IPS-NIHi7 (cell line): ENCODE data around the gene SLC24A4.

Experiments
- DNase-seq: peaks from one replicate; pipeline ENCODE4 v3.0.0; 2012; ENCODE audit warnings: mixed read lengths; ENCODE audit errors: extremely low spot score

Gene SLC24A4, protein sequence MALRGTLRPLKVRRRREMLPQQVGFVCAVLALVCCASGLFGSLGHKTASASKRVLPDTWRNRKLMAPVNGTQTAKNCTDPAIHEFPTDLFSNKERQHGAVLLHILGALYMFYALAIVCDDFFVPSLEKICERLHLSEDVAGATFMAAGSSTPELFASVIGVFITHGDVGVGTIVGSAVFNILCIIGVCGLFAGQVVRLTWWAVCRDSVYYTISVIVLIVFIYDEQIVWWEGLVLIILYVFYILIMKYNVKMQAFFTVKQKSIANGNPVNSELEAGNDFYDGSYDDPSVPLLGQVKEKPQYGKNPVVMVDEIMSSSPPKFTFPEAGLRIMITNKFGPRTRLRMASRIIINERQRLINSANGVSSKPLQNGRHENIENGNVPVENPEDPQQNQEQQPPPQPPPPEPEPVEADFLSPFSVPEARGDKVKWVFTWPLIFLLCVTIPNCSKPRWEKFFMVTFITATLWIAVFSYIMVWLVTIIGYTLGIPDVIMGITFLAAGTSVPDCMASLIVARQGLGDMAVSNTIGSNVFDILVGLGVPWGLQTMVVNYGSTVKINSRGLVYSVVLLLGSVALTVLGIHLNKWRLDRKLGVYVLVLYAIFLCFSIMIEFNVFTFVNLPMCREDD

DNA sequence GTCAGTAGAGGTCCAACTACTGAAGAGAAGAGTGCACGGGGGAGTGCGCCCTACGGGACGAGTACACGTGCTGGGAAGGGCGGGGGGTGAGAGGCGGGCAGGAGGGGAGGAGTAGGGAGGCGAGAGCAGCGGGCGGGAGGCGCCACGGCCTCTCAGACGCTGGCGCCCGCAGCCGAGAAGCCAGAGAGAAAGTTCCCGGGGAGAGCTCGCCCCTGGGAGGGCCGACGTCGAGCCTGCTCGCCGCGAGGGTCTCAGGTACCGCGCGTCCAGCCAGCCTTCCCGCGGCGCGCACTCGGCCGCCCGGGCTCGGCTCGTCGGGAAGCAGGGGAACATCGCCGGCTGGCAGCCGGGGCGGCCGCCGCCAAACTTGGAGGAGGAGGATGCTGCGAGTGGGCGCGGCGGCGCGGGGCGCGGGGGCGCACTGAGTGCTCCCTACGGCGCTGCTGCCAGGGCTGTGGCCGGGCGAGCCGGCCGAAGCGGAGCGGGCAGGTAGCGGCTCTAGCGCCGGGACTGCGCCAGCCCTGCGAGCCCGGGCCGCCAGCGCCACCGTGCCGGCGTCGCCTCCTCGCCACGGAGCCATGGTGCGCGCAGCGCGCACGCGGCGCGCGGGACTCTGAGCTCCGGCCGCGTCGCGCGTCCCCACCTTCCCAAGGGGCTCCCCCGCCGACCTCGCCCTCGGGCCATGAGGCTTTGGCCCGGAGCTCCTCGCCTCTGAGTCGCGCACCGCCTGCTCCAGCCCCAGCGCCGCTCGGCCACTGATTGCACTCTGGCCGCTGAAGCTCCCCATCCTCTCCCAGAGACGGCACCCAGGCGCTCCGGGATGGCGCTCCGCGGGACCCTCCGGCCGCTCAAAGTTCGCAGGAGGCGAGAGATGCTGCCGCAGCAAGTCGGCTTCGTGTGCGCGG lies at the start of gene SLC24A4:
Gene SLC24A4 (plus strand): TSS at position 155 of the 905 bp plus-strand sequence. CDS start 666 bp downstream, at position 821.
- peak; percentile 68 for DNase-seq

DNA sequence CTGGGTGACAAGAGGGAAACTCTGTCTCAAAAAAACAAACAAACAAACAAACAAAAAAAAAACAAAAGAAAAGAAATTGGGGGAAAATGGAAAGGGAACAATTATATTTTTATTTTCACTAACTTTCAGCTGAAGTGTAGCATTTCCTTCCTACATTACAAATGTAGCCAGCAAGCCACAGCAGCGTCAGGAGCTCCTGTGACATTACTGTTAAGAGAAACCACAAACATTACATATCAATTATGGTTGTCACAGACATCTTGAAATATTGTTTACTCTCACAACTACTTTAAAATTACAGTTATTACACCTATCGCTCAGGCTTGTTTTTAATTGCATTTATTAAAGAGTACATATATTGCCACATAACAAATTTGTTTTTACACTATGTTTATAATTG lies 49.8 kb upstream of the SLC24A4 start:
- no peak for DNase-seq

DNA sequence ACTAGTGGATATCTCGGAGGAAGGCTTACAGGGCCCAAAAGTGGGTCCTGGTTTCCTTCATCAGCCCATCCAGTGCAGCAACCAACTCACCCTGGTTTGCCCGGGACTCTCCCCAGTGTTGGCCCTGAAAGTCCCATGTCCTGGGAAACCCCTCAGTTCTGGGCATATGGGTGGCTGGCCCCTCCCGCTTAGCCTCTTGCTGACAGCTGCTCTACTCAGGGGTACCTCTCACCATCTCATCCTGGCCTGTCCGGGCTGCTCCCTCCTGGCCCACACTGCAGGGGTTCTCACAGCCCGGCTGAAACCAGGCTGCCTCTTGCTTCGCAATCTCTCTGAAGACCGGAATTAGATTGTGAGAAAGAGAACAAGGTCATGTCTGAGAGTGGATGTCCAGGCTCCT lies 48.9 kb upstream of the SLC24A4 start:
- DNase-seq = no peak

DNA sequence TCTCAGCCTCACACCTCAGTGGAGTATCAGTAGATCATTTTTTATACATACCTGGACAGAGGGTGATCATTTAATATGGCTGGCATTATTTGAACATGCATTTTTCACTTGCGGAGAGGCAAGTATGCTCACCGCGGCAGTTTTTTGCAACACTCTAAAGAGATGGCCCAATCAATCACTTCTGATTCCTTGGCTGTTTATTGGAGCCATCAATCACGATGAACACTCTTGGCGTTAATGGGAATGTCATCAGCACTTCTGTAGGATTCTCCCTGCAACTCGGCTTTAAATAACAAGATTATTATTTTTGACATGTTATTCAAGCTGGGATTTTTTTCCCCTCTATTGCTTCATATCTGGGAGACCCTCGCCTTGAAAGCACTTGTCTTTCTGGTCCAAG lies 46.9 kb upstream of the SLC24A4 start:
- no peak for DNase-seq

DNA sequence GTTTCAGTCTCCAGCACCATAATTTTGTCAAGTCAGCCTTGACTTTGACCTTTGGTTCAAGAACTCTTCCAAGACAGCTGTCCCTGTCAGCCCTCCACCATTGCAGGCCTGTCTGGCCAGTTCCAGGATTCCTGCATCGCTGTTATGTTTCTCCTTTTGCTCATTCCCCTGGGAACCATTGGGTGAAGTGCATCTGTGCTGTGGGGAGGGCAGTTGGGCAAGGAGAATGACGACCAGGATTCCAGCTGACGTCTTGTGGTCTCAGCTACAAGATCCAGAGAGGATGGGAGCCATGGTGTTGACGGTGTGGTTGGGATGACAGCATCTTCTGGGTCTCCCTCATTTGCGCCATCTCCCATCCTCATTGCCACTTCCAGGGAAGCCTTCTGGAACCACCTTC lies 45.9 kb upstream of the SLC24A4 start:
- no peak for DNase-seq

DNA sequence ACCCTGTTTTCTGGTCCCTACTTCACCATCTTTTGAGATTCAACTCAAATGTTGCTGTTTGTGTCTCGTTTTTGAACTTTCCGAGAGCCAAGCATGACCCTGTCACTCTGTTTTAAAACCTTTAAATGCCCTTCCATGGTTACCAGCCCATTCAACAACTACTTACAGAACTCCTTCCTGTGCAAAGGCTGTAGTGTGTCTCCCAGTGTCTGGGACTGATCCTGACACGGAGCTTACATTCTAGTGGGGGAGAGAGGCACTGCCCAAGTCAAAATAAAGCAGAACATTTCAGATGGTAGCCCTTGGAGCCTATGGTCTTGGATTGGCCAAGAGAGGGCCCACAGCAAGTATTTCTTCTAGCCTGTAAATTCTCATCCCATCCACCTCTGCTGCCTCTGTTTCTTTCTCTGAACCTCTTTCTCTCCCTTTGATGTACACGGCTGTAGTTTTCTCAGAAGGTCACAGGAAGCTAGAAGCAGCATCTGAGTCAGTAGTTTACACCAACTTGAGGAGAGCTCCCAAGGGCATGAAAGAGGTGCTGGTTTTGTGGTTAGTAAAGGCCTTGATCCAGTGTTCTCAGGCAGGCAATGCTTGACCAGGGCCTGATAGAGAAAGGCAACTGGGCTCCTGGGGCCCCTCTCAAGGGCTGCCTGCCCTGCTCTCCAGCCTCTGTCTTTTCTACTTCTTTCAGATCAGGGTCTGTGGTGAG lies 42.3 kb upstream of the SLC24A4 start:
- DNase-seq = no peak

DNA sequence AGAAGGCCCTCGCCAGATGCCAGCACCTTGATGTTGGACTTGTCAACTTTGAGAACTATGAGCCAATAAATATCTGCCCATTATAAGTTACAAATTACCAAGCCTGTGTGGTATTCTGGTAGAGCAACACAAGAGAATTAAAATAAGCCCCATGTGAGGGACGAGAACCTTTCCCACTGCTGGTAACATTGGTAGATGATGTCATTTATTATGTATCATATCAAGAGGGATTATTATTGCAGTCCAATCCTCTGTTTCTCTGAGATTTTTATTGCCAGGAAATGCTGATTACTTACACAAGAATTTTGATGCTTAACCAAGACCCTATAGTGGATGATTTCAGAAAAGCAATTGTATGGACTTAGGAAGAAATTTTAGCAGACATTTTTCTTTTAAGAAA lies 40.3 kb upstream of the SLC24A4 start:
- no peak for DNase-seq

DNA sequence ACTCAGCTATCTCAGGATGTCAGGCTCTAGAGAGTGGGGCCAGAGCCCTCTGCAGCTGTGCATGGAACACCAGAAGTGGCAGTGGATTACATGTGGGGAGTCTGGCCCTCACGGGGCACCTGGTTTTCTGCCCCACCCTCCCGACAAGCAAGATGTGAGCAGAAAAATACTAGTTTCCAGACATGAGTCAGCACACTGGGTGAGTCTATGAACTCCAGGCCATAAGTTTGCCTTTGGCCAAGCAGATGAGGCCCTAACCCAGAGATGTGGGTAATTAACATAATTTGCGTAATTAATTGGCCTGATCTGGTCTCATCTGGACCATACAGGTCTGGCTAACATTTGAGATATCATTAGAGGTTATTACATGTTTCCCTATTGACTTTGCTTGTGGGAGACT lies 37.7 kb upstream of the SLC24A4 start:
- DNase-seq = no peak

DNA sequence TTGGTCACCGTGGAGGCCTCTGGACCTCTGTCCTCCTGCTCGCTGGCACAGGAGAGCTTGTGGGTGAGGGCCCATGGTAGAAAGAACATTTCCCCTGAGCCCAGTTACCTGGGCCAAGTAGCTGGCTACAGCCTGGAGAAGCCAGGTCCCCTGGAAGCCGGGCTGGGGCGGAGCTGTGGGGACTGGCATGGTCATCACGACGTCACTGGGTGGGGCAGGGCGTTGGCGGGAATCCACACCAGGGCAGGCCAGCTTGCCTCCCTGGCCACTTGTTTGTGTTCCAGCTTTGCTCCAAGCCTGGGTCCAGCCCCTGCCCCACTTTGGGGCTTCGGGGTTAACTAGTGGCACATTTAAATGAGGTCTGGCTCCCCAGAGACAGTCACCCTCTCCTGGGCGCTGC lies 35.0 kb upstream of the SLC24A4 start:
- DNase-seq = no peak

DNA sequence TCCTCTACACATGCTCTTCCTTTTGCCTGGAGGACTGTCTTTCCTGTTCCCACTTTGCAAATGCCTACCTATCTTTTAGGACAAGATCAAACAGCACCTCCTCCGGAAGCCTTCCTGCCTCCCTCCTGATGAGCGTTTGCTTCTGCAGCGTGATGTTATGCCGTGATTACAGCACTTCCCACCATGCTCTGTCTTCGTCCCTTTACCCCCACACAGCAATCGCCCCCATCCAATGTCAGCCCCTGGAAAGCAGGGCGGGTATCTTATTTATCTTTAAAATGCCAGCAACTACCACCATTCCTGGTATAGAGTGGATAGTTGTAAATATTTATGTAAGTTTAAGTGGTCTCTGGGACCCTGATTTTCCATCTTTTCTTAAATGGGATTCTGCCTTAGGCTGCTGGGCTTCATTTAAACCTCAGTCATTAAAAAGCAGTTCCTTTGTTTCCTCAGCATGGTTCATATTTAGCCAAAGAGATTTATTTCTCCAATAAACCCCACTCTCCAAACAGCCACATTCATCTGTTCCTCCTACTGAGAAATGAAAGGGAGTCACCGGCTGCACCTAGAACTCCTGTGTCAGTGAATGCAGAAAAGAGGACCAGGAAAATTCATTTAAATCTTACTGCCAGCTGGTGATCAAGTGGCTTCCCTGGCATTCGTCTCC lies 33.8 kb upstream of the SLC24A4 start:
- no peak for DNase-seq

DNA sequence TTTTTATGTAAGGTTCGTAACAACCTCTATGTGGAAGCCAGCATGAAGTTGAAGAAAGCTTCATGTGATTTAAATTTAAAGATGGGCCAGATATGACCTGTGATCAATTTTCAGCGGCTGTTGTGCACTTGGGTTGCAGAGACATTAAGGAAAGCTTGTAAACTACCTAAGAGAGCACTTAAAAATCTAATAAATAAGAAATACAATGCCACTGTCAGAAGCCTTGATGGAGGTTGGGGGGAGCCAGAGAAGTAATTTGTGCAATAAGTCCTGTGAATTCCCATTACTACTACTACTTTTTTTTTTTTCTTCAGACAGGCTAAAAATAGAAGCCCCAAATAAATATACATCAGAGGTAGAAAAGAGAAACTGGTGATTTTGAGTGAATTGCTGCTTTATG lies 30.3 kb upstream of the SLC24A4 start:
- no peak for DNase-seq

DNA sequence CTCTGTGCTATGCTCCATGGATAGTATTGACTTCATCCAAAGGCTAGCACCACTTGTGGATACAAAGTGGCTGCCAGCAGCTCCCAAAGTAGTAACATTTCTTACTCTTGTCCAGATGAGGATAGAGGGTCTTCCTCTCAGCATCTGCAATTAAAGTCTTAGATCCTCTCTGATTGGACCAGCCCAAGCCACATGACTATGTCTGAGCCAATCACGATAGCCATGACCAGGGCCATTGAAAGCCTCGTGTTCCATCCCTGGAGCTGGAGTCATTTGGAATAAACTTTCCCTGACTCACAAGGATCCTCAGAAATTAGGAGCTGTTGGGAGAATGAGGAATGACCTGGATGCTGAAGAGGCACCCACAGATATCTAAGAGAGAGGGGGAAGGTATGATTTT lies 28.5 kb upstream of the SLC24A4 start:
- no peak for DNase-seq

DNA sequence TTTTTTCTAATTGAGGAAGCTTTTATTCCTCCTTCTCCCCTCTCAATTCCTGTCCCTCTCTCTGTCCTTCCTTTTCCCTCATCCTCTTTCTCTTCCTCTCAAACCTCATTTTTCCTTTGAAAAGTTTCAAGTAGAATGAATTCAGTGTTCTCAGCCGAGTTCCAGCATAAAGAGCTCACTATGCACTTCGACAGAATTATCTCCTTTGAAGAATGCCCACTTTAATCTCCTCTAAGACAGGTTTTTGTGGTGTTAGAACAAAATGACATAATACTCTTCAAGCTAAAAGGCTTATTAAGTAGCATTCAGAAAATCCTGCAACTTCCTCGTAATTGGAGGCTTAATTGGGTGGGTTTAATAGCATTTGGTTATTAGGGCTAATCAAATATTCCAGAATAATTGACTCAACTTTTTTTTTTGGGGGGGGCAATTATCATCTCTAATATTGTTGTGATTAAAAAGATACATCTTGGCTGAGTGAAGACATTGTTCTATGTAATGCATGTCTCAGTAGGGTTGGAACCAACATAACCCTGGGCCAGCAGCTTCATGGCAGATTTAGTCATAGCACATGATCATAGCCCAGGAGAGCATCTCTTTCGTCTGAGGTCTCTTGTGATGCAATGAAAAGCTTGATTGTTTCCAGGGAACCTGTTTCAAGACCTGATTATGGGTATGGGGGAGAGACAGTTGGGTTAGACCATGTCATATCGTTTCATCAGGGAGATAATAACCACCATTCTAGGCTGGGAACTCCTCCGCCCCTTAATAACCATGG lies 25.0 kb upstream of the SLC24A4 start:
- no peak for DNase-seq

DNA sequence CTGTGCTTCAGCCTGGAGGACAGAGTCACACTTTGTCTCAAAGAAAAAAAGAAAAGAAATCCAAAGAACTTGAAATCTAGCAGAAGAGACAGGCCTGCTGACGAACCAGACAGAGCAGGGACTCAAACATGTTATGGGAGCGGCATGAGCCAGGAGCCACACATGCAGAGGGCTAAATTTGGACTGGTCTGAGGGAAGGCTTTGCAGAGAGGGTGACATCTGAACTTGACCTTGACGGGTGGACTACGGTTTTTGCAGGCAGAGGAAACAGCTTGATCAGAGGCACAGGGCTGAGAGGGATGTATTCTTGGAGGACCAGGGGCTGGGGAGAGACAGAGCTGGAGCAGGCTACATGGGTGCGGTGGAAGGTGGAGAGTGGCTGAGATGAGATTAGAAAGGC lies 20.5 kb upstream of the SLC24A4 start:
- no peak for DNase-seq

DNA sequence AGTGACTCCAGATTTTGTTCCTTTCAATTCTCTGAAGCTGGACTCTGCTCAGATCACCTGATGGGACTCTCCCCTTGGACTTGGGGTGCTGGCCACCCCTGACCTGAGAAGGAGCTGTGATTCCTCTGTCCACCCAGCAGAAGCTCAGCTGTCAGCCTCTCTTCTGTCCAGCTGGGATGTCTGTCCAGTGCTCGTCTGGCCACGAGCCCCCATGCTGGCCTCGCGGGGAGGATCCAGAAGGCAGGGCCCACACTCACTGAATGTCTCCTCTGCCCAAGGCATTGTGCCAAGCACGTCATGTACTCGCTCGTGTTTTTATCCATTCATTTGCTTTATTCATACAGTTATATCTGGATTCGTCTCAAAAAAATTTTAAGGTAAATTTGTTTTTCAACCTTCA lies 14.2 kb upstream of the SLC24A4 start:
- no peak for DNase-seq

DNA sequence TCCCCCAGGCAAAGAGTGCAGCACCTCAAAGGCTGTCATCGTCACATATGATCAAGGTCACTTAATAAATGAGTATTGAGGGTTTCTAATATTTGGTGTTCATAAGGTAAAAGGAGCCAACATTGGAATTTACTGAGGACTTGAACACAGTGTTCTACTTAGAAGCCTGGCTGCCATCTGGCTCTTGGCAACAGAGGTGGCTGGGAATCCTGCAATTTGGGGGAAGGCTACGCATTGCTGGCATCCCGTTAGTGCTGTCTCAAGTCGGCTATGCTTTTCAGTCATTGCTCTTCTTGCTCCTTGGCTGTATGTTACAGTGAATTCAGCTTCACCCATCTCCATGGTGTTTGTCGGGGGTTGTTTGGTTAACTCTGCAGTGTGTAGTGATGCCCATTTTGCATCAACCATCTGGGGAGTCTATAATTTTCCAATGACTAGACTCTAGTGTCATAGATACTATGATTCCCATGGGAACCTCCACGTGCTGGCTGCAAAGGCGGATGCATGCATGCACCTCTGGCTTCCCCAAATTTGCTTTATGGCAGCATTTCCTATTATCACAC lies 12.9 kb upstream of the SLC24A4 start:
- no peak for DNase-seq

DNA sequence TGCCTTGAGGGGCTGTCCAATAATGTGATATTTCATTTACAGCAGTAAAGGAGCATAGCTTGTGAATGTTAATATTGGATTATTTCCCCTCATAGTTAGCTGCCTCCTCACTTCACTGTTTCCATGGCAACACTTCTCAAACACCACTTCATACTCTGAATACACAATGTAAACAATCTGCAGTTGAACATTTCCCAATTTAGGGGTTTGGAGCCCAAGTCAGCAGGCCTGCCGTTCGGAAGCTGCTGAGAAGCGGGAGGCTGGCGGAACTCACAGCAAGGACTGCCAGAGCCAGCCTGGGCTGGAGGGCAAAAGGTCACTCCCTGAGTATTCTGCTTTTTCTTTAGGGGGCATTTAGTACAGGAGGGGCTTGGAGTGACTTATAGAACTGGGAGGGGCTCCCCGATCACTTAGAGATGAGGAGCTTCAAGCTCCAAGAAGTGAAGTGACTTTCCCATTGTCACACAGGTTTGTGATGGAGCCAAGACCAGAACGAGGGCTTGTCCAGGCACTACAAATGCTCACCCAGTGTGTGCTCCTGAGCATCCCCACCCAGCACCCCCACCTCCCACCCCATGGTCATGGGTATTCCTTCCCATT lies 12.1 kb upstream of the SLC24A4 start:
- DNase-seq = no peak

DNA sequence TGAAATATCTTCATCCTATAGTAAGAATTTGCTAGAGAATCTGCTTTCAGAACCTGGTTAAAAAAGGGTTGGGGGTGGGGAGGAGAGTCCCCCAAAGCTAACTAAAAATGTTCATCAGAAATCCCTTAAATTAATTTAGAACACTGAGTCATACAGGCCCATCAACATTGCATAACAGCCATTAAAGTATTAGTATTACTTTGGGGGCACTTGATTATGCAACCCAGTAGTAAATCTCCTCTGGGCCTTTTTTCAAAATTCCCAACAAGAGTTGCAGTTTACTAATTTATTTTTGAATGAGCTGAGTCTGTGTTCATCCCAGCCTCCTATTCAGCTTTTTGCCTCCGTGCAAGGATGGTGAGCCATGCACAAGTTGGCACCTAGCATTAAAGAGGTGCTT lies 8.8 kb upstream of the SLC24A4 start:
- no peak for DNase-seq

DNA sequence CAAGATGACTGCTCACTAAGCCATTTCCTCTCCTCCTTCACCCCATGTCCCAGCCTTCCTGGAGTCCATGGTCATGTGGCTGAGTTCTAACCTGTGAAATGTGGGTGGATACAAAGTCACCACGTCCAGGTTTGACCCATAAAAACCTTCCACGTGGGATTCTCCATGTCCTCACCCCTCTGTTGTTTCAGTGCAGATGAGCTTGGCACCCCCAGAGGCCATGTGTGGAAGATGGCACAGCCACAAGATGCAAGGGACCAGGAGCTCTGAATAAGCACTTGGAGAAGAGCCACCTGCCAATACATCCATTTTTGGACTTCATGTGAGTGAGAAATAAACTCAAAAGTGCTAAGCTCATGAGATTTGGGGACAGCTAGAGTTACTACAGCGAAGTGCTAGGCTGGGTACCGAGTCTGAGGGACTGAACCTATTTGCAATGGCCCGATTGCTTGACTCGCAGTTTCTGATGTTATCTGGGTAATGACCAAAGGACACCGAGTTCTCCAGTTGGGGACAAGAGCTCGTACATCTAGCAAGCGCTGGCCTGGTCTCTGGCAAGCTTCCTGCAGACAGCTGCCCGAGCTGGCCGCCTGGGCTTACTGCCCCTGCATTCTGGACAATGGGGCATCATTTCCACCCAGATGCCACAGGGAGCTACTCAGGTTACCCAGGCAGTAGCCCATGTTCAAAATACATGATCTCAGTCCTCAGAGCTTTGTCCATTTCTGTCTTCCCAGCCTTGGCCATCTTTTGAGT lies 7.7 kb upstream of the SLC24A4 start:
- DNase-seq = no peak
